Activated B cell treated with CpG ODN at 0.5 μM for 24 hours (primary cell): ENCODE results near the gene ESRRG. TPM values are rescaled to one million over a fixed set of nuclear protein-coding genes. Genes with fewer than 3 reads are reported as not detected.

Experiments used
- ATAC-seq: fragments of 200-7000 bp; cut with Tn5 transposase; one replicate; pipeline ENCODE4 v1.10.0; 2021; ENCODE audit warnings: low read depth, mild to moderate bottlenecking, moderate library complexity
- CTCF ChIA-PET: fragments of 350-600 bp; sonication (Branson Sonifier 250); formaldehyde crosslinking; loops from one replicate; lab custom pipeline; 2021; ENCODE audit warnings: antibody characterized with exemption; lab: Charles Lee
- POLR2A ChIA-PET: fragments of 350-600 bp; sonication (Branson Sonifier 250); formaldehyde crosslinking; loops from one replicate; lab custom pipeline; 2021; ENCODE audit warnings: antibody characterized with exemption; lab: Charles Lee
- DNase-seq: peaks from one replicate; pipeline ENCODE4 v3.0.0; 2022
- H3K27ac Mint-ChIP-seq: one replicate; pipeline ENCODE4 v1.8.0; 2020; ENCODE audit warnings: mixed read lengths
- H3K27me3 Mint-ChIP-seq: one replicate; pipeline ENCODE4 v1.8.0; 2021; ENCODE audit warnings: mixed read lengths
- H3K36me3 Mint-ChIP-seq: one replicate; pipeline ENCODE4 v1.8.0; 2021; ENCODE audit warnings: low read depth, mixed read lengths
- H3K4me1 Mint-ChIP-seq: one replicate; pipeline ENCODE4 v1.8.0; 2021; ENCODE audit warnings: mixed read lengths
- H3K4me3 Mint-ChIP-seq: one replicate; pipeline ENCODE4 v1.8.0; 2020; ENCODE audit warnings: mild to moderate bottlenecking, mixed read lengths
- H3K9me3 Mint-ChIP-seq: one replicate; pipeline ENCODE4 v1.8.0; 2020; ENCODE audit warnings: mixed read lengths
- CTCF ChIP-seq: fragments of 200-600 bp; IDR thresholded peaks from one replicate; pipeline ENCODE4 v1.8.0; 2022; ENCODE audit warnings: antibody characterized with exemption, mild to moderate bottlenecking
- intact Hi-C: fragments of 100-400 bp; cut with micrococcal nuclease; formaldehyde crosslinking; loops from one replicate; pipeline ENCODE4 v1.15.1; 2024
- total RNA-seq: library from RNA; stranded (reverse); gene quantifications from 2 replicates; pipeline ENCODE4 v1.2.3, GENCODE V29; 2022

Gene ESRRG
- total RNA-seq, result not detected in 2 replicates

GRCh38 chr1:216723274-216723780 is at the start of gene ESRRG:
Gene ESRRG, minus strand, starts transcription at chr1:216723429. Its CDS starts 130 bp downstream, at chr1:216723299.
- DNase-seq (no peak), ATAC-seq (no peak)
- Mint-ChIP-seq H3K4me1 (no peaks in the 10 kb centered on the region), H3K27me3 (peaks cover 17% of the 10 kb centered on the region), H3K36me3 (no peaks in the 10 kb centered on the region), H3K27ac (no peak within 1 kb of the TSS), H3K9me3 (no peaks in the 10 kb centered on the region), H3K4me3 (no peak within 1 kb of the TSS)
- TF ChIP-seq CTCF, result no peak
- intact Hi-C loops, result no loop called here
- ChIA-PET CTCF (no interaction called here), POLR2A (no interaction called here)

GRCh38 chr1:216771922-216772321 is 48.7 kb upstream of the ESRRG start:
- ChIA-PET POLR2A (no interaction called here), CTCF (no interaction called here)
- Mint-ChIP-seq H3K4me1 (no peaks in the 10 kb centered on the region), H3K27ac (no peak overlapping the region), H3K9me3 (no peaks in the 10 kb centered on the region), H3K36me3 (no peaks in the 10 kb centered on the region), H3K4me3 (no peak overlapping the region), H3K27me3 (no peaks in the 10 kb centered on the region)
- no peak for TF ChIP-seq CTCF
- intact Hi-C loops, result no loop called here
- no peak for DNase-seq
- no peak for ATAC-seq

GRCh38 chr1:216766633-216767327 is 43.6 kb upstream of the ESRRG start:
- Mint-ChIP-seq H3K4me3 (no peak overlapping the region), H3K4me1 (no peaks in the 10 kb centered on the region)
- POLR2A ChIA-PET, result no interaction called here

GRCh38 chr1:216765346-216766300 is 42.4 kb upstream of the ESRRG start:
- no peak overlapping the region for H3K27ac Mint-ChIP-seq

More at GRCh38 chr1:216766633-216767327, 43.6 kb upstream of the ESRRG start:
- Mint-ChIP-seq H3K27ac (no peak overlapping the region), H3K27me3 (no peaks in the 10 kb centered on the region), H3K9me3 (no peaks in the 10 kb centered on the region), H3K36me3 (no peaks in the 10 kb centered on the region)
- intact Hi-C loops, result no loop called here
- no peak for ATAC-seq
- DNase-seq, result no peak
- CTCF ChIA-PET, result no interaction called here
- no peak for TF ChIP-seq CTCF

More at GRCh38 chr1:216765346-216766300, 42.4 kb upstream of the ESRRG start:
- ChIA-PET POLR2A (no interaction called here), CTCF (no interaction called here)
- TF ChIP-seq CTCF, result no peak
- ATAC-seq (no peak), DNase-seq (no peak)
- intact Hi-C loops, result no loop called here
- Mint-ChIP-seq H3K27me3 (no peaks in the 10 kb centered on the region), H3K4me1 (no peaks in the 10 kb centered on the region), H3K36me3 (no peaks in the 10 kb centered on the region), H3K4me3 (no peak overlapping the region), H3K9me3 (no peaks in the 10 kb centered on the region)
